KMS-11 (cell line): ENCODE data around the gene ATOSA.

Experiments
- H2AFZ ChIP-seq: fragments of 200-600 bp; sonication (generic); 2 replicates; pipeline ENCODE4 v1.6.1; 2016; ENCODE audit warnings: antibody characterized with exemption, mixed run types, low read depth
- H3K27ac ChIP-seq: fragments of 200-600 bp; sonication (generic); 2 replicates; pipeline ENCODE4 v1.6.1; 2016; ENCODE audit warnings: mild to moderate bottlenecking, mixed run types
- H3K27me3 ChIP-seq: fragments of 200-600 bp; sonication (generic); 2 replicates; pipeline ENCODE4 v1.6.1; 2017; ENCODE audit warnings: mild to moderate bottlenecking, low read depth, mixed run types, moderate library complexity; ENCODE audit not compliant: insufficient read depth
- H3K36me3 ChIP-seq: fragments of 200-600 bp; sonication (generic); 2 replicates; pipeline ENCODE4 v1.6.1; 2017; ENCODE audit warnings: mild to moderate bottlenecking, mixed run types; ENCODE audit not compliant: insufficient read depth
- H3K4me1 ChIP-seq: fragments of 200-600 bp; sonication (generic); 2 replicates; pipeline ENCODE4 v1.6.1; 2016; ENCODE audit warnings: mild to moderate bottlenecking, low read depth, mixed run types; ENCODE audit not compliant: poor library complexity, severe bottlenecking
- H3K4me2 ChIP-seq: fragments of 200-600 bp; sonication (generic); 2 replicates; pipeline ENCODE4 v1.7.0; 2016; ENCODE audit warnings: mild to moderate bottlenecking, mixed run types
- H3K4me3 ChIP-seq: fragments of 200-600 bp; sonication (generic); IDR thresholded peaks from 2 replicates; pipeline ENCODE4 v1.6.1; 2017; ENCODE audit warnings: low read depth, low read length, mixed read lengths; ENCODE audit not compliant: insufficient read depth
- H3K79me2 ChIP-seq: fragments of 200-600 bp; sonication (generic); 2 replicates; pipeline ENCODE4 v1.6.1; 2016; ENCODE audit warnings: low read depth, mixed run types; ENCODE audit not compliant: insufficient read depth
- H3K9ac ChIP-seq: fragments of 200-600 bp; sonication (generic); 2 replicates; pipeline ENCODE4 v1.6.1; 2016; ENCODE audit warnings: mild to moderate bottlenecking, mixed run types
- H4K20me1 ChIP-seq: fragments of 200-600 bp; sonication (generic); 2 replicates; pipeline ENCODE4 v1.6.1; 2016; ENCODE audit warnings: mild to moderate bottlenecking, mixed run types; ENCODE audit not compliant: insufficient read depth
- CTCF ChIP-seq: fragments of 200-600 bp; sonication (generic); conservative IDR thresholded peaks from 2 replicates; pipeline ENCODE4 v1.6.1; 2017; ENCODE audit warnings: low read depth, mild to moderate bottlenecking, antibody characterized with exemption, low read length, moderate library complexity, mixed read lengths

The ATOSA gene

GRCh38 chr15:52695154-52695553 lies 16.0 kb upstream of the ATOSA start:
- Histone ChIP-seq H3K9ac (no peak overlapping the region), H3K79me2 (no peaks in the 10 kb centered on the region), H3K27ac (no peak overlapping the region), H3K27me3 (no peaks in the 10 kb centered on the region), H4K20me1 (no peaks in the 10 kb centered on the region), H3K4me2 (no peak overlapping the region), H3K4me3 (no peak overlapping the region), H3K36me3 (no peaks in the 10 kb centered on the region), H3K4me1 (no peaks in the 10 kb centered on the region), H2AFZ (no peak overlapping the region)
- no peak for TF ChIP-seq CTCF

- no peaks in the 10 kb centered on the region for H4K20me1 ChIP-seq
- TF ChIP-seq CTCF = no peak
- H3K36me3 ChIP-seq = no peaks in the 10 kb centered on the region
- no peak overlapping the region for H3K4me3 ChIP-seq
- H3K79me2 ChIP-seq = no peaks in the 10 kb centered on the region
- no peak overlapping the region for H3K9ac ChIP-seq
- H2AFZ ChIP-seq = no peak overlapping the region
- no peak overlapping the region for H3K27ac ChIP-seq
- no peak overlapping the region for H3K4me2 ChIP-seq
- H3K4me1 ChIP-seq = peaks cover 2% of the 10 kb centered on the region
- no peaks in the 10 kb centered on the region for H3K27me3 ChIP-seq
Observed at GRCh38 chr15:52689562-52689961, 10.4 kb upstream of the ATOSA start.

GRCh38 chr15:52683580-52683979 lies 4.4 kb upstream of the ATOSA start:
- Histone ChIP-seq H3K36me3 (no peaks in the 10 kb centered on the region), H3K9ac (no peak overlapping the region), H3K4me1 (peaks cover 48% of the 10 kb centered on the region), H4K20me1 (no peaks in the 10 kb centered on the region), H3K79me2 (no peaks in the 10 kb centered on the region; the same call in 1 of the 2 replicates), H3K27me3 (no peaks in the 10 kb centered on the region), H2AFZ (peak overlapping the region; percentile 17; the same call in 1 of the 2 replicates), H3K4me3 (no peak overlapping the region), H3K27ac (peak overlapping the region; percentile 3; the same call in 1 of the 2 replicates), H3K4me2 (peak overlapping the region; percentile 47)
- TF ChIP-seq CTCF = no peak

- no peaks in the 10 kb centered on the region for H3K36me3 ChIP-seq
- no peaks in the 10 kb centered on the region; the same call in 1 of the 2 replicates for H3K79me2 ChIP-seq
- no peak for TF ChIP-seq CTCF
- H4K20me1 ChIP-seq = no peaks in the 10 kb centered on the region
- H3K4me2 ChIP-seq = peak overlapping the region; percentile 47
- peaks cover 48% of the 10 kb centered on the region for H3K4me1 ChIP-seq
- no peak overlapping the region for H2AFZ ChIP-seq
- H3K4me3 ChIP-seq = no peak overlapping the region
- H3K27ac ChIP-seq = no peak overlapping the region
- H3K9ac ChIP-seq = no peak overlapping the region
- H3K27me3 ChIP-seq = no peaks in the 10 kb centered on the region
Observed at GRCh38 chr15:52682781-52683180, 3.6 kb upstream of the ATOSA start.
